Measurements from ENCODE around the gene PIK3AP1. TPM values are rescaled to one million over a fixed set of nuclear protein-coding genes. Genes with fewer than 3 reads are reported as not detected.

Gene PIK3AP1
- total and polyA plus RNA-seq, 2 of the 4 experiments (the other 2 are of a cell fraction) = under 0.01 to 0.14 TPM

DNA sequence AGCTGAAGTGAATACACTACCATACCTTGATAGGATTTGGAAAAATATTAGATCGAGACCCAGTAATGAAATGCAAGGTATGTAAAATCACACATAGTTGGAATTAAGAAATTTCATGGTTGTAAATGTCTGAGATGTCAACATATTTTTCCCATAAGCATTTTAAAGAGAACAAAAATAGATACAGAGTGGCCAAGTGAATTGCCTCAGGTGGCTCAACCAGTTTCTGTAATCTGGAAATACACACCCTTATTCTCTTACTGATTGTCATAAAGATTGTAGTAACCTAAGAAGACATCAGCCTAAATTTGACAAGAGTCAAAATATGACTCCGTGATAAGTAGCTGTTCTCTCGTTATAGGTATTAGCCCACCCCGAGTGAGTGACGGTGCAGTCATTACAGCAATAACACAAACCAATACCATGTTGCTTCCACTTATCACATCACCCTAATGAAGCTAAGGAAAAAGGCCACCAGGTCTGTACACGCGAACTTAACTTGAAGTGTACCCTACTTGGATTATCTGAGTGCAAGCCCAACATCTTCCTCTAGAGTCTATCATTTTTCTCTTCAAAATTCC lies 23.4 kb downstream of the PIK3AP1 start:
- Histone ChIP-seq H2AK9ac (replicated peaks; ENCODE audit: low read depth, low read length, poor library complexity) (no peak overlapping the region), H3K14ac (replicated peaks; ENCODE audit: low read depth, low read length) (no peak overlapping the region), H2BK15ac (ENCODE audit: low read depth, low read length) (no peak overlapping the region), H3K4me2 (ENCODE audit: low read depth, low read length) (no peak overlapping the region), H4K5ac (ENCODE audit: low read depth, low read length) (no peak overlapping the region), H4K8ac (ENCODE audit: low read depth in 2 of 2, low read length in 2 of 2) (no peak overlapping the region), H3K27ac (ENCODE audit: insufficient read depth, low read length) (no peak overlapping the region), H4K20me1 (ENCODE audit: insufficient read depth, low read length) (no peaks in the 10 kb centered on the region), H3K36me3 (ENCODE audit: control insufficient read depth, insufficient read depth, low read length) (no peaks in the 10 kb centered on the region), H3K9ac (ENCODE audit: low read depth, low read length) (no peak overlapping the region), H3K27me3 (ENCODE audit: control insufficient read depth, insufficient read depth, low read length) (0 out of 2 replicates have a peak, but pooled peaks cover 2% of the 10 kb centered on the region), H2BK120ac (ENCODE audit: low read depth, low read length) (no peak overlapping the region), H3K4ac (ENCODE audit: low read depth, low read length) (no peak overlapping the region), H3K9me3 (ENCODE audit: control insufficient read depth, insufficient read depth, low read length) (no peaks in the 10 kb centered on the region), H3K79me1 (ENCODE audit: low read depth in 1 of 2, low read length in 2 of 2) (no peaks in the 10 kb centered on the region), H3K4me3 (ENCODE audit: insufficient read depth, low read depth, low read length) (no peak overlapping the region), H4K91ac (ENCODE audit: insufficient read depth, low read depth, low read length) (no peak overlapping the region), H3K9me1 (ENCODE audit: insufficient read depth, low read length) (no peaks in the 10 kb centered on the region), H2BK20ac (ENCODE audit: low read depth, low read length) (no peak overlapping the region), H3K18ac (ENCODE audit: low read depth, low read length) (no peak overlapping the region), H2AFZ (replicated peaks; ENCODE audit: low read length, poor library complexity) (no peak overlapping the region), H2BK5ac (ENCODE audit: low read depth, low read length, poor library complexity, severe bottlenecking) (no peak overlapping the region), H3K23ac (ENCODE audit: low read depth, low read length) (no peak overlapping the region), H3K4me1 (ENCODE audit: control insufficient read depth, insufficient read depth, low read length) (no peaks in the 10 kb centered on the region), H3K56ac (ENCODE audit: extremely low read depth, insufficient read depth, low read length) (no peak overlapping the region), H2AK5ac (ENCODE audit: low read depth, low read length) (no peak overlapping the region)
- 100% methylated on average over 3 of the region's 7 CpGs; no CpG with 5 or more reads in 1 of the 2 experiments for WGBS, 2 experiments (ENCODE audit: extremely low coverage in 2 of 2, insufficient read length in 1 of 2)
- no peak for ATAC-seq (ENCODE audit: low read depth)
- in situ Hi-C loops (cut with MboI; ENCODE audit: low sequenced_read_pairs) (no loop called here), intact Hi-C loops (cut with micrococcal nuclease) (no loop called here), dilution Hi-C loops (cut with HindIII; ENCODE audit: low sequenced_read_pairs, unreplicated experiment) (no loop called here)
- CTCF ChIA-PET = no interaction called here
- TF ChIP-seq, protein P1, sequence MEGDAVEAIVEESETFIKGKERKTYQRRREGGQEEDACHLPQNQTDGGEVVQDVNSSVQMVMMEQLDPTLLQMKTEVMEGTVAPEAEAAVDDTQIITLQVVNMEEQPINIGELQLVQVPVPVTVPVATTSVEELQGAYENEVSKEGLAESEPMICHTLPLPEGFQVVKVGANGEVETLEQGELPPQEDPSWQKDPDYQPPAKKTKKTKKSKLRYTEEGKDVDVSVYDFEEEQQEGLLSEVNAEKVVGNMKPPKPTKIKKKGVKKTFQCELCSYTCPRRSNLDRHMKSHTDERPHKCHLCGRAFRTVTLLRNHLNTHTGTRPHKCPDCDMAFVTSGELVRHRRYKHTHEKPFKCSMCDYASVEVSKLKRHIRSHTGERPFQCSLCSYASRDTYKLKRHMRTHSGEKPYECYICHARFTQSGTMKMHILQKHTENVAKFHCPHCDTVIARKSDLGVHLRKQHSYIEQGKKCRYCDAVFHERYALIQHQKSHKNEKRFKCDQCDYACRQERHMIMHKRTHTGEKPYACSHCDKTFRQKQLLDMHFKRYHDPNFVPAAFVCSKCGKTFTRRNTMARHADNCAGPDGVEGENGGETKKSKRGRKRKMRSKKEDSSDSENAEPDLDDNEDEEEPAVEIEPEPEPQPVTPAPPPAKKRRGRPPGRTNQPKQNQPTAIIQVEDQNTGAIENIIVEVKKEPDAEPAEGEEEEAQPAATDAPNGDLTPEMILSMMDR (conservative IDR thresholded peaks at IDR 0.05; ENCODE audit: low read depth, low read length) = no peak
- TF ChIP-seq FOS (IDR thresholded peaks at IDR 0.05; ENCODE audit: low read depth, low read length) (no peak), RAD21 (IDR thresholded peaks at IDR 0.05; ENCODE audit: low read length) (no peak), POLR2A (IDR thresholded peaks at IDR 0.05; ENCODE audit: low read depth, low read length) (no peak), CHD1 (IDR thresholded peaks at IDR 0.05; ENCODE audit: low read depth, low read length) (no peak), CEBPB (IDR thresholded peaks at IDR 0.05; ENCODE audit: low read depth, low read length) (no peak), RCOR1 (IDR thresholded peaks at IDR 0.05; ENCODE audit: insufficient replicate concordance, low read length) (no peak), SMC3 (IDR thresholded peaks at IDR 0.05; ENCODE audit: low read depth, low read length) (no peak), RFX5 (IDR thresholded peaks at IDR 0.05; ENCODE audit: low read depth, low read length) (no peak), MAFK (IDR thresholded peaks at IDR 0.05; ENCODE audit: low read depth, low read length) (no peak), MXI1 (IDR thresholded peaks at IDR 0.05; ENCODE audit: borderline replicate concordance, low read depth, low read length) (no peak), NFE2L2 (IDR thresholded peaks at IDR 0.05; ENCODE audit: low read depth, low read length) (no peak), MAZ (IDR thresholded peaks at IDR 0.05; ENCODE audit: borderline replicate concordance, low read depth, low read length) (no peak), BHLHE40 (IDR thresholded peaks at IDR 0.05; ENCODE audit: low read depth, low read length) (no peak)
- TF ChIP-seq, protein P2, sequence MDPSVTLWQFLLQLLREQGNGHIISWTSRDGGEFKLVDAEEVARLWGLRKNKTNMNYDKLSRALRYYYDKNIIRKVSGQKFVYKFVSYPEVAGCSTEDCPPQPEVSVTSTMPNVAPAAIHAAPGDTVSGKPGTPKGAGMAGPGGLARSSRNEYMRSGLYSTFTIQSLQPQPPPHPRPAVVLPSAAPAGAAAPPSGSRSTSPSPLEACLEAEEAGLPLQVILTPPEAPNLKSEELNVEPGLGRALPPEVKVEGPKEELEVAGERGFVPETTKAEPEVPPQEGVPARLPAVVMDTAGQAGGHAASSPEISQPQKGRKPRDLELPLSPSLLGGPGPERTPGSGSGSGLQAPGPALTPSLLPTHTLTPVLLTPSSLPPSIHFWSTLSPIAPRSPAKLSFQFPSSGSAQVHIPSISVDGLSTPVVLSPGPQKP (IDR thresholded peaks at IDR 0.05; ENCODE audit: borderline replicate concordance, low read depth, low read length) = no peak
- TF ChIP-seq, protein P3, sequence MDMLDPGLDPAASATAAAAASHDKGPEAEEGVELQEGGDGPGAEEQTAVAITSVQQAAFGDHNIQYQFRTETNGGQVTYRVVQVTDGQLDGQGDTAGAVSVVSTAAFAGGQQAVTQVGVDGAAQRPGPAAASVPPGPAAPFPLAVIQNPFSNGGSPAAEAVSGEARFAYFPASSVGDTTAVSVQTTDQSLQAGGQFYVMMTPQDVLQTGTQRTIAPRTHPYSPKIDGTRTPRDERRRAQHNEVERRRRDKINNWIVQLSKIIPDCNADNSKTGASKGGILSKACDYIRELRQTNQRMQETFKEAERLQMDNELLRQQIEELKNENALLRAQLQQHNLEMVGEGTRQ (IDR thresholded peaks at IDR 0.05; ENCODE audit: low read depth, low read length) = no peak
- POLR2A ChIA-PET (ENCODE audit: unreplicated experiment) = no interaction called here
- DNase-seq = no peak
- BruUV-seq (replicated peaks) = no TSS peak
